ENCODE measurements around the gene LEKR1.
"Not testable (repeated sequence)": the region's sequence is repeated elsewhere in the genome, so short reads cannot be mapped to it uniquely, and the experiment has no call there.

DNA sequence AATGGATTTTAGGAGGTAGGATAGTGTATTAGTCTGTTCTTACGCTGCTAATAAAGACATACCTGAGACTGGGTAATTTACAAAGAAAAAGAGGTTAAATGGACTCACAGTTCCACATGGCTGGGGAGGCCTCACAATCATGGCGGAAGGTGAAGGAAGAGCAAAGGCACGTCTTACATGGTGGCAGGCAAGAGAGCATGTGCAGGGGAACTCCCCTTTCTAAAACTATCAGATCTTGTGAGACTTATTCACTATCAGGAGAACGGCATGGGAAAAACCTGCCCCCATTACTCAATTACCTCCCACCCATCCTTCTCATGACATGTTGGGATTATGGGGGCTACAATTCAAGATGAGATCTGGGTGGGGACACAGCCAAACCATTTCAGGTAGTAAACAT, 25.9 kb upstream of the LEKR1 start:
- not testable (repeated sequence) for TF ChIP-seq ZFP30 (CRISPR knock-in tag; IDR thresholded peaks at IDR 0.05); ZNF8 (CRISPR knock-in tag; IDR thresholded peaks at IDR 0.05); RARB (CRISPR knock-in tag; IDR thresholded peaks at IDR 0.05); TCF4 (CRISPR knock-in tag; IDR thresholded peaks at IDR 0.05; ENCODE audit: borderline replicate concordance); ISL1 (CRISPR knock-in tag; IDR thresholded peaks at IDR 0.05); ZC3H10 (CRISPR knock-in tag; IDR thresholded peaks at IDR 0.05); ZFP3 (CRISPR knock-in tag; IDR thresholded peaks at IDR 0.05)
- TF ChIP-seq, protein P1, sequence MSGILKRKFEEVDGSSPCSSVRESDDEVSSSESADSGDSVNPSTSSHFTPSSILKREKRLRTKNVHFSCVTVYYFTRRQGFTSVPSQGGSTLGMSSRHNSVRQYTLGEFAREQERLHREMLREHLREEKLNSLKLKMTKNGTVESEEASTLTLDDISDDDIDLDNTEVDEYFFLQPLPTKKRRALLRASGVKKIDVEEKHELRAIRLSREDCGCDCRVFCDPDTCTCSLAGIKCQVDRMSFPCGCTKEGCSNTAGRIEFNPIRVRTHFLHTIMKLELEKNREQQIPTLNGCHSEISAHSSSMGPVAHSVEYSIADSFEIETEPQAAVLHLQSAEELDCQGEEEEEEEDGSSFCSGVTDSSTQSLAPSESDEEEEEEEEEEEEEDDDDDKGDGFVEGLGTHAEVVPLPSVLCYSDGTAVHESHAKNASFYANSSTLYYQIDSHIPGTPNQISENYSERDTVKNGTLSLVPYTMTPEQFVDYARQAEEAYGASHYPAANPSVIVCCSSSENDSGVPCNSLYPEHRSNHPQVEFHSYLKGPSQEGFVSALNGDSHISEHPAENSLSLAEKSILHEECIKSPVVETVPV (CRISPR knock-in tag; IDR thresholded peaks at IDR 0.05): not testable (repeated sequence)
